IPS-18c (cell line): ENCODE data around the gene DTX1.
A peak's percentile ranks its signal among the peaks of the same experiment; 100 is the strongest.

Source experiments
- H3K4me3 ChIP-seq: 2 replicates; pipeline ENCODE4 v1.7.0; 2013; ENCODE audit warnings: low read depth, mild to moderate bottlenecking, low read length, moderate library complexity; ENCODE audit not compliant: insufficient read depth
- H3K9me3 ChIP-seq: one replicate; pipeline ENCODE4 v1.6.1; 2013; ENCODE audit warnings: mild to moderate bottlenecking, low read length, moderate library complexity; ENCODE audit not compliant: control insufficient read depth, insufficient read depth

DTX1 gene

GRCh38 chr12:113083863-113084435, 27.4 kb downstream of the DTX1 start:
- Histone ChIP-seq H3K4me3 (no peak overlapping the region), H3K9me3 (peaks cover 4% of the 10 kb centered on the region)

GRCh38 chr12:113086249-113087164, 30.0 kb downstream of the DTX1 start:
- Histone ChIP-seq H3K9me3 (no peaks in the 10 kb centered on the region), H3K4me3 (no peak overlapping the region)

DNA sequence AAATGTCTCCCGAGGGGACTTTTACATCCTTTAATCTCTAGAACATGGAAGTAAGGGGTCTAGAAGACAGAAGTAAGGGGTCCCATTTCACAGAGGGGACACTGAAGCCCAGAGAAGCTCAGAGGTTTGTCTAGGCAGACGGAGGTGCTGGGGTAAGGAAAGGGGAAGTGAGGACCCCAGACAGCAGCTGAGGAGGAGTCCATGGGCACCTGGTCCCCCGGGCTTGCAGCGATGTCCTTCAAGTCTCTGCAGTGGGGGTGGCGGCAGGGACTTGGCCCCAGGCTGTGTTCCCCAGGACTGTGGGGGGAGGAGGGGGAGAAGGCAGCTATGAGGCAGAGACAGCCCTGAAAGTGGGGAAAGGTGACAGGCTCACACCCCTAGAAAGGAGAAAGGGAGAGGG, 30.7 kb downstream of the DTX1 start:
- Histone ChIP-seq H3K9me3 (no peaks in the 10 kb centered on the region), H3K4me3 (no peak overlapping the region)

GRCh38 chr12:113088037-113088436, 31.5 kb downstream of the DTX1 start:
- Histone ChIP-seq H3K4me3 (no peak overlapping the region), H3K9me3 (no peaks in the 10 kb centered on the region)

- Histone ChIP-seq H3K4me3 (no peak overlapping the region), H3K9me3 (no peaks in the 10 kb centered on the region)
These were observed 32.6 kb downstream of the DTX1 start for GRCh38 chr12:113088971-113089756.

GRCh38 chr12:113089839-113090238, 33.3 kb downstream of the DTX1 start:
- no peak overlapping the region for H3K4me3 ChIP-seq
- H3K9me3 ChIP-seq = no peaks in the 10 kb centered on the region

DNA sequence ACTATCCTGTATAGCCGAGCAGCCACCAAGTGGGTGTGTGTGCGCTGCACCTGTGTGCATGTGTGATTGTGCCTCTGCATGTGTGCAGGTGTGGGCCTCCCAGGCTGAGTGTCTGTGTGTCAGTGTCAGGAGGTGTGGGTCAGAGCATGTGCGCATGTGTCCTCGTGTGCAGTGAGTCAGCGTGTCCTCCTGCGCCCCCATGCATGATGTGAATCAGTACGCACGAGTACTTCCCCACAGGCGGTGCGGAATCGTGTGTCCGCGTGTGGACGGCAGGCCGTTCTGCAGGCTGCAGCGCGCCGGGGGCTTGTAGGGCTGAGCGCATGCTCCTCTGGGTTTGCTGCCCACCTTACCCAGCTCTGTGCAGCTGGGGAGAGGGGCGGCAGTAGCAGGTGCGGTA, 34.2 kb downstream of the DTX1 start:
- Histone ChIP-seq H3K4me3 (no peak overlapping the region), H3K9me3 (no peaks in the 10 kb centered on the region)

DNA sequence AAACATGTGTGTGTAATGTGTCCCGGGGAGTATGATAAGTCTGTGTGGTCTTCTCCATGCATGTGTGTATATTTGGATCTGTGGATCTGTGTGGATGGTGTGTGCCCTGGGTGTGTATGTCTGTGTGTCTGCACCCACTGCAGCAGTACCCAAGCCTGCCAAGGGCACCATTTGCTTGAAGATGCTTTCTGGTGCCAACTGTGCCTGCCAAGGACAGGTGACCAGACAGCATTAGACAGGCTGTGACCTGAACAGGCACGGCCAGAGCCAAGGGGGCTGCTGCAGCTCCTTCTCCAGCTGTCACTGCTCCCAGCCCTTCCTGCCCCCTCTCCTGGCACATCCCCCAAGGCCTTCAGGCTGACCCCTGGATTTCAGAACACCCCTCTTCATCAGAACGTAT, 35.0 kb downstream of the DTX1 start:
- H3K9me3 ChIP-seq = no peaks in the 10 kb centered on the region
- no peak overlapping the region for H3K4me3 ChIP-seq

DNA sequence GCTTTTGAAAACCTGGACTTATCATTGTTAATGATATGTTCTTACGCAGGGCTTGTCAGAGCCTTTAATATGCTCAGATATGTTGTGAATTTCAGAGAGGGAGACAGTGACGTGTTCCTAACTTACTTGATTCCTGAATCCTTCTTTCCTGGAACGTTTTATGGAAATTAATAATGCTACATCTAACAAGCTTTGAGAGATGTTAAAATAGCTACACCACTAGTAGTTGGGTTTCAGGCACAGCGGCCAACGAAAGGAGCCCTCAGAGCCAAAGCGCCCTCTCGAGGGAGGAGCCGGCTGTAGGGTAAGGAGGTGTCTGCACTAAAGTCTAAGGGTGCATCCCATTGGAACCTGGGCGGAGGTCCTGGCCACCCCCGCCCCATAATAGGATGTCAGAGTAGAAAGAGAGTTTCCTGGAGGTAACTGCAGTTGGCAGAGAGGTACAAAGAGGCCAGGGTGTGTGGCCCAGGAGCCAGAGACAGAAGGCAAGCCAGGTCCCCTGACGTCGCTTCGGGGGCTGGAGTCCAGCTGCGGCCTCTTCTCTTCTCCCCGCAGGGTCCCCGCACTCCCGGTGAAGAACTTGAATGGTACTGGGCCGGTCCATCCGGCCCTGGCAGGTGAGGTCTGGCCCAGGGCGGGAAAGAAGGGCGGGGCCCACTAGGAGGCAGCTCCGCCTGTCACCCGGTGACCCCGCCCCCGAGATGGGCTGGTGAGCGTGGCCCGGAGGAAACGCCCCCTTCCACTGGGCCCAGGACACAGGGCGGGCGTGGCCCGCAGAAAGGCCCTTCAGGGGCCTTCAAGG, 36.3 kb downstream of the DTX1 start:
- Histone ChIP-seq H3K9me3 (no peaks in the 10 kb centered on the region), H3K4me3 (peak overlapping the region; percentile 56)

- Histone ChIP-seq H3K9me3 (no peaks in the 10 kb centered on the region), H3K4me3 (peak overlapping the region; percentile 56; the same call in 1 of the 2 replicates)
These were observed 37.0 kb downstream of the DTX1 start for GRCh38 chr12:113093409-113094101.

DNA sequence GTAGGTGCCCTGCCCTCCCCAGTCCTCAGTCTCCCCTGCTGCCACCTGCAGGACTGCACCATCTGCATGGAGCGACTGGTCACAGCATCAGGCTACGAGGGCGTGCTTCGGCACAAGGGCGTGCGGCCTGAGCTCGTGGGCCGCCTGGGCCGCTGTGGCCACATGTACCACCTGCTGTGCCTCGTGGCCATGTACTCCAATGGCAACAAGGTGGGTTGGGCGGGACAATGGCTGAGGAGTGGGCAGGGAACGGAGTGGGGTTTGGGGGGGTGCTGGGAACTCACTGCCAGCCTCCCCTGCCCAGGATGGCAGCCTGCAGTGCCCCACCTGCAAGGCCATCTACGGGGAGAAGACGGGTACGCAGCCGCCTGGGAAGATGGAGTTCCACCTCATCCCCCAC, 38.2 kb downstream of the DTX1 start:
- H3K9me3 ChIP-seq = no peaks in the 10 kb centered on the region
- H3K4me3 ChIP-seq = no peak overlapping the region

GRCh38 chr12:113095405-113095804, 38.9 kb downstream of the DTX1 start:
- Histone ChIP-seq H3K4me3 (no peak overlapping the region), H3K9me3 (no peaks in the 10 kb centered on the region)

- no peak overlapping the region for H3K4me3 ChIP-seq
- H3K9me3 ChIP-seq = no peaks in the 10 kb centered on the region
These were observed 40.3 kb downstream of the DTX1 start for GRCh38 chr12:113096675-113097461.

- no peak overlapping the region for H3K4me3 ChIP-seq
- no peaks in the 10 kb centered on the region for H3K9me3 ChIP-seq
These were observed 41.3 kb downstream of the DTX1 start for GRCh38 chr12:113097716-113098440.

DNA sequence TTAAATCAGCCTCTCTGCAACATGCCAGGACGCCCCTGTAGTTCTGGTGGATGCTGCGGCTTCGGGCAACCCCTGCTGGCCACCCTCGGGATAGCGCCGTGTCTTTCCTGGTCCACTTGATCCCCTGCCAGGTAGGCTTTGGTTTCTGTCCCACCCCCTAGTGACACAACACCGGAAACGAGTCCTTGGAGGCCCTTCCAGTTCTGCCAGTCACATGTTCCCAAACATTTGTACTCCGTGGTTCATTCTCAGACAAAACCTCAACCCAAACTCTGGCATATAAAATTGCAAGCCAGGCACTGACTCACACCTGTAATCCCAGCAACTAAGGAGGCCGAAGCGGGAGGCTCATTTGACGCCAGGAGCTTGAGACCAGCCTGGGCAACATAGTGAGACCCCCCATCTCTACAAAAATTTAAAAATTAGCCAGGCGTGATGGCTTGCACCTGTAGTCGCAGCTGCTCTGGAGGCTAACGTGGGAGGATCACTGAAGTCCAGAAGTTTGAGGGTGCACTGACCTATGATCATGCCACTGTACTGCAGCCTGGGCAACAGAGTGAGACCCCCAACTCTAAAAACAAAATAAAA, 42.0 kb downstream of the DTX1 start:
- H3K9me3 ChIP-seq = no peaks in the 10 kb centered on the region
- no peak overlapping the region for H3K4me3 ChIP-seq
